ENCODE measurements around the gene FBXO4.
A peak's percentile ranks its signal among the peaks of the same experiment; 100 is the strongest.

Gene FBXO4

DNA sequence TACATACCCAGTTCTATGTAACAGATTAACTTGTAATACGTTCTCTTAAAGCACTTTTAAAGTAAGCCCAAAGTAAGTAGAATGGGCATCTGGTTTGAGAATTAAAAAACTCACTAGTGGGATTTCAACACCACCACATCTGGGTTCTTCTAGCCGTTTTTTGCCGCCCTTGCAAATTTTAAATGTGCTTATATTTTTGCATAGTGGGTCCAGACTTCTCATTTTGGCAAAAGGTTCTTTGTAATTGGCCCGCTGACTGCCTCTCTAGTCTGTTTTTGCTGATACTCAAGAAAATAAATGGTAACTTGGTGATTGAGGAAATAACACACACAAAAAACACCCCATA lies 582 bp upstream of the FBXO4 start:
- Histone ChIP-seq H3K4me3 (IDR thresholded peaks at IDR 0.05; ENCODE audit: insufficient read depth, low read depth, low read length) (no peak overlapping the region), H4K20me1 (ENCODE audit: insufficient read depth) (no peaks in the 10 kb centered on the region), H3K79me2 (ENCODE audit: insufficient read depth, low read depth) (no peaks in the 10 kb centered on the region), H3K36me3 (ENCODE audit: insufficient read depth) (no peaks in the 10 kb centered on the region), H3K4me1 (ENCODE audit: low read depth, poor library complexity, severe bottlenecking) (peaks cover 22% of the 10 kb centered on the region), H3K27ac (no peak overlapping the region), H3K27me3 (ENCODE audit: insufficient read depth, low read depth) (no peaks in the 10 kb centered on the region), H2AFZ (ENCODE audit: low read depth) (peak overlapping the region; percentile 96), H3K4me2 (peak overlapping the region; percentile 92), H3K9ac (peak overlapping the region; percentile 95)
- TF ChIP-seq, protein P1, sequence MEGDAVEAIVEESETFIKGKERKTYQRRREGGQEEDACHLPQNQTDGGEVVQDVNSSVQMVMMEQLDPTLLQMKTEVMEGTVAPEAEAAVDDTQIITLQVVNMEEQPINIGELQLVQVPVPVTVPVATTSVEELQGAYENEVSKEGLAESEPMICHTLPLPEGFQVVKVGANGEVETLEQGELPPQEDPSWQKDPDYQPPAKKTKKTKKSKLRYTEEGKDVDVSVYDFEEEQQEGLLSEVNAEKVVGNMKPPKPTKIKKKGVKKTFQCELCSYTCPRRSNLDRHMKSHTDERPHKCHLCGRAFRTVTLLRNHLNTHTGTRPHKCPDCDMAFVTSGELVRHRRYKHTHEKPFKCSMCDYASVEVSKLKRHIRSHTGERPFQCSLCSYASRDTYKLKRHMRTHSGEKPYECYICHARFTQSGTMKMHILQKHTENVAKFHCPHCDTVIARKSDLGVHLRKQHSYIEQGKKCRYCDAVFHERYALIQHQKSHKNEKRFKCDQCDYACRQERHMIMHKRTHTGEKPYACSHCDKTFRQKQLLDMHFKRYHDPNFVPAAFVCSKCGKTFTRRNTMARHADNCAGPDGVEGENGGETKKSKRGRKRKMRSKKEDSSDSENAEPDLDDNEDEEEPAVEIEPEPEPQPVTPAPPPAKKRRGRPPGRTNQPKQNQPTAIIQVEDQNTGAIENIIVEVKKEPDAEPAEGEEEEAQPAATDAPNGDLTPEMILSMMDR (conservative IDR thresholded peaks at IDR 0.05; ENCODE audit: low read depth, low read length) = no peak

DNA sequence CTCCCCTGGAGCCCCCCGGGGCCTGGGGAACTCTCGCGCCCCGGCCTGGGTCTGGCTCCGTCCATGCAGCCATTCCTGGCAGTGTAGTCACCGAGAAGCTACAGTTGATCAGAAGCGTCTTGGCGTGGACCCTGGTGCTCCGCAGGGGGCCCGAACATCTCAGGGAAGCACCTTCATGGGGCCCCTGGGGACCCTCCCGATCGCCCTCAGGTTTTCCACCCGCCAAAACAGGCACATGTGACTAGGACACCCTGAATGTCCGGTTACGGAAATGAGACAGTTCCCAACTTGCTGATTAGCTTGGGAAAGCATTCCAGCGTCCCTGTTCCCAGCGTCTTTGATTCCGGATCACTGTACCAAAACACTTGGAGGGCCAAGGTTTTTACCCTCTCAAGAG lies 472 bp downstream of the FBXO4 start:
- H3K9ac ChIP-seq = peak overlapping the region; percentile 95
- H3K4me3 ChIP-seq (IDR thresholded peaks at IDR 0.05; ENCODE audit: insufficient read depth, low read depth, low read length) = no peak overlapping the region
- H3K4me2 ChIP-seq = peak overlapping the region; percentile 92
- no peaks in the 10 kb centered on the region for H3K79me2 ChIP-seq (ENCODE audit: insufficient read depth, low read depth)
- TF ChIP-seq, protein P1 (conservative IDR thresholded peaks at IDR 0.05; ENCODE audit: low read depth, low read length) = no peak
- no peaks in the 10 kb centered on the region for H3K27me3 ChIP-seq (ENCODE audit: insufficient read depth, low read depth)
- H3K4me1 ChIP-seq (ENCODE audit: low read depth, poor library complexity, severe bottlenecking) = peaks cover 21% of the 10 kb centered on the region
- H4K20me1 ChIP-seq (ENCODE audit: insufficient read depth) = no peaks in the 10 kb centered on the region
- peak overlapping the region; percentile 96 for H2AFZ ChIP-seq (ENCODE audit: low read depth)
- no peaks in the 10 kb centered on the region for H3K36me3 ChIP-seq (ENCODE audit: insufficient read depth)
- H3K27ac ChIP-seq = peak overlapping the region; percentile 44

DNA sequence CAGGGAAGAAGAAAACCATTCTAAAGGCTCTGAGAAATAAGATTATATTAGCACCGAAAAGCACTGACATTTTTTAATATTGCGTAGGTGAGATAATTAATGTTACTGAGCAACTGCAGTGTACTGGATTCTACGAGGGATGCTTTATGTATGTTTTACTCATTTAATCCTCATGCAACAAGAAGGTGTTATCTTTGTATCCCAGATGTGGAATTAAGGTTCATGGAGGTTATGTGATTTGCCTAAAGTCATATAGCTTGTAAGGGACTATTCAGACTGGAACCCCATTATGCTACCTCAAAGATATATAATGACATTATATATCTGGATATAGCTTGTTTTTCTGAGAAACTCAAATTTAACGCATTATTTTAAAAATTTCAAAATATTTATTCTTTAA lies 2.5 kb downstream of the FBXO4 start:
- H3K36me3 ChIP-seq (ENCODE audit: insufficient read depth) = no peaks in the 10 kb centered on the region
- no peaks in the 10 kb centered on the region for H3K79me2 ChIP-seq (ENCODE audit: insufficient read depth, low read depth)
- H4K20me1 ChIP-seq (ENCODE audit: insufficient read depth) = no peaks in the 10 kb centered on the region
- no peak overlapping the region for H3K4me3 ChIP-seq (IDR thresholded peaks at IDR 0.05; ENCODE audit: insufficient read depth, low read depth, low read length)
- no peak overlapping the region for H3K4me2 ChIP-seq
- no peak overlapping the region for H3K27ac ChIP-seq
- no peak overlapping the region for H2AFZ ChIP-seq (ENCODE audit: low read depth)
- peaks cover 11% of the 10 kb centered on the region for H3K4me1 ChIP-seq (ENCODE audit: low read depth, poor library complexity, severe bottlenecking)
- TF ChIP-seq, protein P1 (conservative IDR thresholded peaks at IDR 0.05; ENCODE audit: low read depth, low read length) = no peak
- H3K27me3 ChIP-seq (ENCODE audit: insufficient read depth, low read depth) = no peaks in the 10 kb centered on the region
- no peak overlapping the region for H3K9ac ChIP-seq

DNA sequence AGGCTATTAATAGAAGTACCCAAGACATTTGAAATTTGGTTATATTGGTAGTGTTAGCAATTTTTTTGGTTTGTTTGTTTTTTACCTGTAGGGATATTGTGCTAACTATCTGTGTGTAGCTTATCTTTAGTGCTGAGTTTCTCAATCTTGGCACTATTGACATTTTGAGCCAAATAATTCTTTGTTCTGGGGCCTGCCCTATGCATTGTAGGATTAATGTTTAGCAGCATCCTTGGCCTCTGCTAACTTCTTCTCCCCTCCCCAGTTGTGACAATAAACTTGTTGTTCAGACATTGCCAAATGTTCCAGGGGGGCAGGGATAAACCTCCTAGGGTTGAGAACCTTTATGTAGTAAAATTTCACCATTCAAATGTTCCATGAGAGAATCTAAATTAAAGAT lies 4.0 kb downstream of the FBXO4 start:
- Histone ChIP-seq H3K79me2 (ENCODE audit: insufficient read depth, low read depth) (no peaks in the 10 kb centered on the region), H3K36me3 (ENCODE audit: insufficient read depth) (no peaks in the 10 kb centered on the region), H2AFZ (ENCODE audit: low read depth) (no peak overlapping the region), H4K20me1 (ENCODE audit: insufficient read depth) (no peaks in the 10 kb centered on the region), H3K27ac (no peak overlapping the region), H3K27me3 (ENCODE audit: insufficient read depth, low read depth) (no peaks in the 10 kb centered on the region), H3K4me3 (IDR thresholded peaks at IDR 0.05; ENCODE audit: insufficient read depth, low read depth, low read length) (no peak overlapping the region), H3K9ac (no peak overlapping the region), H3K4me1 (ENCODE audit: low read depth, poor library complexity, severe bottlenecking) (peaks cover 11% of the 10 kb centered on the region), H3K4me2 (no peak overlapping the region)
- TF ChIP-seq, protein P1 (conservative IDR thresholded peaks at IDR 0.05; ENCODE audit: low read depth, low read length) = no peak

DNA sequence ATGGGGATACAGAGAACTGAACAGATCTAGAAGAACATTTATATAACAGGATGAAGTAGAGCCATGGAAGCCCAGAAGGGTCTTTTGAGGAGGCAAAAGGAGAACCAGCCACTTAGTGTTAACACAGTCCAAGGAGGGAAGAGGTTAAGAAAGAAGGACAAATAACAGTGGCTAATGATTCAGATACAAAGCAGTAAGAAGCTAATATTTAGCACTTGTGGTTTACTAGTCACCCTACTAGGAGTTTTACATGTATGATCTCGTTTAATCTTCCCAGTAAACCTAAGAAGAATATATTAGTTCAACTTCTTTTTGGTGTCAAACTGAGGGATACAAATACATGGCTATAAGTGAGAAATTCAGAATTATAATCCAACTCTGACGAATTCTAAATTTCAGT lies 7.7 kb downstream of the FBXO4 start:
- Histone ChIP-seq H3K9ac (no peak overlapping the region), H3K4me1 (ENCODE audit: low read depth, poor library complexity, severe bottlenecking) (no peaks in the 10 kb centered on the region), H2AFZ (ENCODE audit: low read depth) (no peak overlapping the region), H3K27me3 (ENCODE audit: insufficient read depth, low read depth) (no peaks in the 10 kb centered on the region), H3K79me2 (ENCODE audit: insufficient read depth, low read depth) (no peaks in the 10 kb centered on the region), H3K27ac (no peak overlapping the region), H3K36me3 (ENCODE audit: insufficient read depth) (no peaks in the 10 kb centered on the region), H4K20me1 (ENCODE audit: insufficient read depth) (no peaks in the 10 kb centered on the region), H3K4me3 (IDR thresholded peaks at IDR 0.05; ENCODE audit: insufficient read depth, low read depth, low read length) (no peak overlapping the region), H3K4me2 (no peak overlapping the region)
- TF ChIP-seq, protein P1 (conservative IDR thresholded peaks at IDR 0.05; ENCODE audit: low read depth, low read length) = no peak

All from KMS-11 (cell line).